ENCODE data around the gene RBM4.

DNA sequence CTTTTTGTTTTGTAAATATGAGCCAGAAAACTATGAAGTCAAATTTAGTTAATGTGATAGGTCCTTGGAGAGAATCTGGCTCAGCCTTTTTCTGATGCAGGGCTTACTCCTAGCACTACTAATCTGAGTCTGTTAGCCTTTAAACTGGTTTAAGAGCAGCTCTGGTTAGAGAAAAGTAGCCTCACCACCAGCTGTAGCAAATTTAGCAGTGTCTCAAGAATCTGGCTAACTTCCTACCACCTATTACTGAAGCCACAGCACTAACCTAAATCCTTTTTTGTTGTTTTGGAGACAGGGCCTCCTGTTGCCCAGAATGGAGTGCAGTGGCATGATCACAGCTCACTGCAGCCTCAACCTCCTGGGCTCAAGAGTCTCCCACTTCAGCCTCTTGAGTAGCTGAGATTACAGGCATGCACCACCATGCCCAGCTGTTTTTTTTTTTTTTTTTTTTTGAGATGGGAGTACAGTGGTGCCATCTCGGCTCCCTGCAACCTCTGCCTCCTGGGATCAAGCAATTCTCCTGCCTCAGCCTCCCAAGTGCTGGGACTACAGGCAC, 25.3 kb downstream of the RBM4 start:
- TF ChIP-seq, protein P1, sequence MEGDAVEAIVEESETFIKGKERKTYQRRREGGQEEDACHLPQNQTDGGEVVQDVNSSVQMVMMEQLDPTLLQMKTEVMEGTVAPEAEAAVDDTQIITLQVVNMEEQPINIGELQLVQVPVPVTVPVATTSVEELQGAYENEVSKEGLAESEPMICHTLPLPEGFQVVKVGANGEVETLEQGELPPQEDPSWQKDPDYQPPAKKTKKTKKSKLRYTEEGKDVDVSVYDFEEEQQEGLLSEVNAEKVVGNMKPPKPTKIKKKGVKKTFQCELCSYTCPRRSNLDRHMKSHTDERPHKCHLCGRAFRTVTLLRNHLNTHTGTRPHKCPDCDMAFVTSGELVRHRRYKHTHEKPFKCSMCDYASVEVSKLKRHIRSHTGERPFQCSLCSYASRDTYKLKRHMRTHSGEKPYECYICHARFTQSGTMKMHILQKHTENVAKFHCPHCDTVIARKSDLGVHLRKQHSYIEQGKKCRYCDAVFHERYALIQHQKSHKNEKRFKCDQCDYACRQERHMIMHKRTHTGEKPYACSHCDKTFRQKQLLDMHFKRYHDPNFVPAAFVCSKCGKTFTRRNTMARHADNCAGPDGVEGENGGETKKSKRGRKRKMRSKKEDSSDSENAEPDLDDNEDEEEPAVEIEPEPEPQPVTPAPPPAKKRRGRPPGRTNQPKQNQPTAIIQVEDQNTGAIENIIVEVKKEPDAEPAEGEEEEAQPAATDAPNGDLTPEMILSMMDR (IDR thresholded peaks at IDR 0.05; ENCODE audit: borderline replicate concordance, extremely low read depth, low read length, poor library complexity, severe bottlenecking) = no peak
- TF ChIP-seq EZH2 (IDR thresholded peaks at IDR 0.05; ENCODE audit: borderline replicate concordance, low read depth, low read length, severe bottlenecking) = no peak

Measured in DND-41 (cell line).